HL-60 (cell line): ENCODE data around the gene DNAJB6.
A peak's percentile ranks its signal among the peaks of the same experiment; 100 is the strongest.

Experiments used
- DNase-seq, 2 experiments: peaks; one replicate each; pipeline ENCODE4 v3.0.0-alpha.2; 2010 to 2020; ENCODE audit warnings: low read depth in 1 of 2, low spot score in 1 of 2
- H3K27ac ChIP-seq: fragments of 250-450 bp; sonication (Bioruptor Pico); replicated peaks from 2 replicates; pipeline ENCODE4 v1.5.1; 2020; ENCODE audit warnings: mild to moderate bottlenecking, moderate library complexity
- H3K27me3 ChIP-seq: fragments of 250-450 bp; sonication (Bioruptor Pico); 2 replicates; pipeline ENCODE4 v1.5.1; 2021; ENCODE audit warnings: mild to moderate bottlenecking, moderate library complexity; ENCODE audit not compliant: insufficient read depth, poor library complexity, severe bottlenecking
- H3K4me3 ChIP-seq: replicated peaks from 2 replicates; pipeline ENCODE4 v1.5.1; 2011; ENCODE audit warnings: mild to moderate bottlenecking, control low read depth, low read length; ENCODE audit not compliant: insufficient read depth
- CTCF ChIP-seq: IDR thresholded peaks from one replicate; pipeline ENCODE4 v1.5.1; 2011; ENCODE audit warnings: low read length, control low read depth, inconsistent platforms; ENCODE audit not compliant: insufficient read depth
- GABPA ChIP-seq: IDR thresholded peaks from 2 replicates; pipeline ENCODE4 v1.6.1; 2012; ENCODE audit warnings: low read depth
- POLR2AphosphoS5 ChIP-seq: IDR thresholded peaks from 2 replicates; pipeline ENCODE4 v1.6.1; 2012; ENCODE audit warnings: low read depth
- REST ChIP-seq: IDR thresholded peaks from 2 replicates; pipeline ENCODE4 v1.6.1; 2012; ENCODE audit warnings: low read depth; ENCODE audit not compliant: insufficient replicate concordance
- SPI1 ChIP-seq: IDR thresholded peaks from 2 replicates; pipeline ENCODE4 v1.6.1; 2012; ENCODE audit warnings: low read depth, mild to moderate bottlenecking, borderline replicate concordance

Gene DNAJB6

GRCh38 chr7:157397731-157398691 lies 61.2 kb downstream of the DNAJB6 start:
- H3K27ac ChIP-seq = no peak overlapping the region
- no peaks in the 10 kb centered on the region for H3K27me3 ChIP-seq
- H3K4me3 ChIP-seq = no peak overlapping the region
- peak in 1 of 2 experiments; percentile 39 for DNase-seq
- no peak for TF ChIP-seq POLR2AphosphoS5
- TF ChIP-seq CTCF = no peak
- no peak for TF ChIP-seq REST
- TF ChIP-seq GABPA = no peak
- TF ChIP-seq SPI1 = no peak

- DNase-seq = no peak
- TF ChIP-seq REST = no peak
- no peak for TF ChIP-seq SPI1
- no peak for TF ChIP-seq POLR2AphosphoS5
- TF ChIP-seq GABPA = no peak
- TF ChIP-seq CTCF = no peak
- no peak overlapping the region for H3K4me3 ChIP-seq
- no peak overlapping the region for H3K27ac ChIP-seq
- H3K27me3 ChIP-seq = no peaks in the 10 kb centered on the region
Measured at GRCh38 chr7:157399086-157399687, 62.4 kb downstream of the DNAJB6 start.

- DNase-seq = no peak
- TF ChIP-seq SPI1 = no peak
- no peak for TF ChIP-seq REST
- TF ChIP-seq GABPA = no peak
- no peak for TF ChIP-seq POLR2AphosphoS5
- no peak for TF ChIP-seq CTCF
- H3K27ac ChIP-seq = no peak overlapping the region
- no peaks in the 10 kb centered on the region for H3K27me3 ChIP-seq
- no peak overlapping the region for H3K4me3 ChIP-seq
Measured at GRCh38 chr7:157400171-157400860, 63.5 kb downstream of the DNAJB6 start.
